Neural progenitor cell (in vitro differentiated cells): ENCODE data around the gene MGST2. TPM values are rescaled to one million over a fixed set of nuclear protein-coding genes. Genes with fewer than 3 reads are reported as not detected.

Source experiments
- DNase-seq: peaks from one replicate; pipeline ENCODE4 v3.0.0-alpha.2; 2016; ENCODE audit warnings: low spot score
- H2AFZ ChIP-seq: fragments of 200-600 bp; sonication (generic); replicated peaks from 2 replicates; pipeline ENCODE4 v1.6.1; 2016; ENCODE audit warnings: antibody characterized with exemption
- H3F3A ChIP-seq: fragments of 200-600 bp; sonication (generic); 2 replicates; pipeline ENCODE4 v1.6.1; 2016; ENCODE audit warnings: antibody characterized with exemption, low read depth
- H3K27ac ChIP-seq: fragments of 200-600 bp; sonication (generic); 2 replicates; pipeline ENCODE4 v1.5.1; 2016; ENCODE audit warnings: mild to moderate bottlenecking
- H3K27me3 ChIP-seq: fragments of 200-600 bp; sonication (generic); 2 replicates; pipeline ENCODE4 v1.6.1; 2016; ENCODE audit warnings: mild to moderate bottlenecking, moderate library complexity
- H3K36me3 ChIP-seq: fragments of 200-600 bp; sonication (generic); 2 replicates; pipeline ENCODE4 v1.5.1; 2016
- H3K4me1 ChIP-seq: fragments of 200-600 bp; sonication (generic); 2 replicates; pipeline ENCODE4 v1.6.1; 2016; ENCODE audit warnings: mixed run types
- H3K4me2 ChIP-seq: fragments of 200-600 bp; sonication (generic); 2 replicates; pipeline ENCODE4 v1.6.1; 2016
- H3K4me3 ChIP-seq: fragments of 200-600 bp; sonication (generic); 2 replicates; pipeline ENCODE4 v1.5.1; 2016
- H3K79me2 ChIP-seq: fragments of 200-600 bp; sonication (generic); 2 replicates; pipeline ENCODE4 v1.6.1; 2016; ENCODE audit warnings: low read depth
- H3K9ac ChIP-seq: fragments of 200-600 bp; sonication (generic); 2 replicates; pipeline ENCODE4 v1.6.1; 2016
- H3K9me3 ChIP-seq: fragments of 200-600 bp; sonication (generic); 2 replicates; pipeline ENCODE4 v1.5.1; 2016; ENCODE audit warnings: low read depth
- H4K20me1 ChIP-seq: fragments of 200-600 bp; sonication (generic); 2 replicates; pipeline ENCODE4 v1.6.1; 2016; ENCODE audit warnings: low read depth
- H3K27ac Mint-ChIP-seq: 3 replicates; pipeline ENCODE4 v1.8.0; 2021; ENCODE audit warnings: mixed read lengths
- H3K27me3 Mint-ChIP-seq: 2 replicates; pipeline ENCODE4 v1.8.0; 2022; ENCODE audit warnings: low read depth, mild to moderate bottlenecking, inconsistent platforms, moderate library complexity, mixed read lengths; ENCODE audit not compliant: insufficient read depth
- H3K36me3 Mint-ChIP-seq: 3 replicates; pipeline ENCODE4 v1.8.0; 2021; ENCODE audit warnings: mixed read lengths
- H3K4me1 Mint-ChIP-seq: 3 replicates; pipeline ENCODE4 v1.8.0; 2021; ENCODE audit warnings: mixed read lengths
- H3K4me3 Mint-ChIP-seq: 3 replicates; pipeline ENCODE4 v1.8.0; 2021; ENCODE audit warnings: mild to moderate bottlenecking, moderate library complexity, mixed read lengths
- H3K9me3 Mint-ChIP-seq: 3 replicates; pipeline ENCODE4 v1.8.0; 2020; ENCODE audit warnings: mixed read lengths
- EZH2 ChIP-seq: fragments of 200-600 bp; sonication (generic); IDR thresholded peaks from 2 replicates; pipeline ENCODE4 v1.6.1; 2017; ENCODE audit warnings: antibody characterized with exemption, mild to moderate bottlenecking, moderate library complexity
- EZH2phosphoT487 ChIP-seq: fragments of 200-600 bp; sonication (generic); IDR thresholded peaks from 2 replicates; pipeline ENCODE4 v1.6.1; 2017; ENCODE audit warnings: antibody characterized with exemption
- total RNA-seq: library from RNA; depleted of rRNA; stranded (reverse); fragments of >200 nt; gene quantifications from 2 replicates; pipeline ENCODE4 v1.2.3, GENCODE V29; 2015; ENCODE audit warnings: low replicate concordance
- TF ChIP-seq, protein P1 (sequence below): fragments of 200-600 bp; sonication (generic); IDR thresholded peaks from 2 replicates; pipeline ENCODE4 v1.5.1; 2017; ENCODE audit warnings: antibody characterized with exemption, mild to moderate bottlenecking

Gene MGST2
- total RNA-seq, 1 donor from 2014 or later: 4.4 TPM

GRCh38 chr4:139647184-139647583, 18.4 kb upstream of the MGST2 start:
- TF ChIP-seq EZH2 (no peak), EZH2phosphoT487 (no peak)
- TF ChIP-seq, protein P1, sequence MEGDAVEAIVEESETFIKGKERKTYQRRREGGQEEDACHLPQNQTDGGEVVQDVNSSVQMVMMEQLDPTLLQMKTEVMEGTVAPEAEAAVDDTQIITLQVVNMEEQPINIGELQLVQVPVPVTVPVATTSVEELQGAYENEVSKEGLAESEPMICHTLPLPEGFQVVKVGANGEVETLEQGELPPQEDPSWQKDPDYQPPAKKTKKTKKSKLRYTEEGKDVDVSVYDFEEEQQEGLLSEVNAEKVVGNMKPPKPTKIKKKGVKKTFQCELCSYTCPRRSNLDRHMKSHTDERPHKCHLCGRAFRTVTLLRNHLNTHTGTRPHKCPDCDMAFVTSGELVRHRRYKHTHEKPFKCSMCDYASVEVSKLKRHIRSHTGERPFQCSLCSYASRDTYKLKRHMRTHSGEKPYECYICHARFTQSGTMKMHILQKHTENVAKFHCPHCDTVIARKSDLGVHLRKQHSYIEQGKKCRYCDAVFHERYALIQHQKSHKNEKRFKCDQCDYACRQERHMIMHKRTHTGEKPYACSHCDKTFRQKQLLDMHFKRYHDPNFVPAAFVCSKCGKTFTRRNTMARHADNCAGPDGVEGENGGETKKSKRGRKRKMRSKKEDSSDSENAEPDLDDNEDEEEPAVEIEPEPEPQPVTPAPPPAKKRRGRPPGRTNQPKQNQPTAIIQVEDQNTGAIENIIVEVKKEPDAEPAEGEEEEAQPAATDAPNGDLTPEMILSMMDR: no peak
- Histone ChIP-seq H3K36me3 (no peaks in the 10 kb centered on the region), H4K20me1 (no peaks in the 10 kb centered on the region), H3F3A (no peaks in the 10 kb centered on the region), H3K4me2 (no peak overlapping the region), H3K27ac (no peak overlapping the region), H3K9ac (no peak overlapping the region), H3K79me2 (no peaks in the 10 kb centered on the region), H2AFZ (no peak overlapping the region), H3K4me3 (no peak overlapping the region), H3K27me3 (no peaks in the 10 kb centered on the region), H3K9me3 (no peaks in the 10 kb centered on the region), H3K4me1 (peaks cover 4% of the 10 kb centered on the region)
- no peak overlapping the region for H3K27ac Mint-ChIP-seq
- H3K27me3 Mint-ChIP-seq: no peaks in the 10 kb centered on the region
- no peaks in the 10 kb centered on the region for H3K9me3 Mint-ChIP-seq
- H3K4me1 Mint-ChIP-seq: peaks cover 8% of the 10 kb centered on the region
- no peaks in the 10 kb centered on the region for H3K36me3 Mint-ChIP-seq
- no peak overlapping the region for H3K4me3 Mint-ChIP-seq
- DNase-seq: no peak

- H3K27ac Mint-ChIP-seq: no peak overlapping the region
These were observed 17.7 kb upstream of the MGST2 start for GRCh38 chr4:139647952-139648351.

DNA sequence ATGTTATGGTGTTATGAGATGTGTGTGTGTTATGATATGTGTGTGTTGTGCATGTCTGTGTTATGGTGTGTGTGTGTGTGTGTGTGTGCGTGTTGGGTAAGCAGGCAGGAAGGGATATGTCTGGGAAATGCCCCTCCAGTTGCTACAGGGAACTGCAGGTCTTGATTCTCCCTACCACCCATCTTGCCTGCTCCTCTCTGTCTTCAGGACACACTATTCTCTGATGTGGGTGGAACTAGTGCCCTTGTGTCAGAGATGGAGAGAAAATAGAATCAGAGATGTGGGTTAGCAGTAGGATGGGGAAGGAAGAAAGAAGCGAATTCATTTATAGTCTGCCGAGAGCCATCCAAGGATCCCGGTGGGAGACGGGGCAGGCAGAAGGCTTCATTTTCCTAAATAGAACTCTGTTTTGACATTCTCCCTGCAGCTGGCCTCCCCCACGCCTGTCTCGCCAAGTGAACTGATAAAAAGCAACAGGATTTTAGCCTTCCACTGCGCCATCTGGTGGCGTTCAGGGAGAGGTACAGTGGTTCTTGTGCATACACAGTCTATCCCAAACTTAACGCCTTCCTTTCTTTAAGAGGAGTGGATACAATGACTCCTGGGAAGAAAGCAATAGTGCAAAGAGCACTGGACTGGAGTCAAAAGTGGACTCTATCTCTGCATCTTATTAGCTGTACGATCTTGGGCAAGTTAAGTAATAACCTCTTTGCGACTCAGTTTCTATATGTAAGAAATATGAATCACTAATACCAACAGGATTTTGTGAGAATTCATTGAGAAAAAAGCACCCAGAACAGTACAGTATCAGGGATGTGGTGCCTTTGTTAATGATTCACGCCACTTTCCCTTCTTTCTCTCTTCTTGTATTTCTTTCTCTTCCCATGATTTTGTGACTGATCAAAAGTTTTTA, 14.1 kb upstream of the MGST2 start:
- Mint-ChIP-seq H3K36me3 (no peaks in the 10 kb centered on the region), H3K27ac (peak overlapping the region; percentile 1), H3K4me3 (no peak overlapping the region), H3K9me3 (no peaks in the 10 kb centered on the region), H3K27me3 (peaks cover 8% of the 10 kb centered on the region), H3K4me1 (peaks cover 19% of the 10 kb centered on the region)
- no peaks in the 10 kb centered on the region for H3K27me3 ChIP-seq
- H3K4me2 ChIP-seq: peak overlapping the region; percentile 25
- H3K9me3 ChIP-seq: no peaks in the 10 kb centered on the region
- H3F3A ChIP-seq: no peaks in the 10 kb centered on the region
- H3K36me3 ChIP-seq: no peaks in the 10 kb centered on the region
- peak; percentile 79 for DNase-seq
- H3K27ac ChIP-seq: no peak overlapping the region
- no peaks in the 10 kb centered on the region for H4K20me1 ChIP-seq
- H3K79me2 ChIP-seq: no peaks in the 10 kb centered on the region
- peak overlapping the region; percentile 85 for H2AFZ ChIP-seq
- H3K4me1 ChIP-seq: peaks cover 4% of the 10 kb centered on the region
- no peak overlapping the region for H3K4me3 ChIP-seq
- H3K9ac ChIP-seq: no peak overlapping the region
- TF ChIP-seq EZH2: no peak
- TF ChIP-seq, protein P1: peak; percentile 95

More at GRCh38 chr4:139647952-139648351, 17.7 kb upstream of the MGST2 start:
- H3K4me1 Mint-ChIP-seq: peaks cover 8% of the 10 kb centered on the region
- H3K27ac ChIP-seq: no peak overlapping the region
- H3K27me3 ChIP-seq: no peaks in the 10 kb centered on the region
- no peaks in the 10 kb centered on the region for H3K9me3 Mint-ChIP-seq
- no peaks in the 10 kb centered on the region for H4K20me1 ChIP-seq
- H3K4me3 ChIP-seq: no peak overlapping the region
- H3K9ac ChIP-seq: no peak overlapping the region
- H3K4me2 ChIP-seq: no peak overlapping the region
- H3K79me2 ChIP-seq: no peaks in the 10 kb centered on the region
- no peaks in the 10 kb centered on the region for H3K36me3 Mint-ChIP-seq
- no peaks in the 10 kb centered on the region for H3K36me3 ChIP-seq
- peaks cover 2% of the 10 kb centered on the region for H3K27me3 Mint-ChIP-seq
- no peak overlapping the region for H3K4me3 Mint-ChIP-seq
- no peaks in the 10 kb centered on the region for H3F3A ChIP-seq
- peaks cover 4% of the 10 kb centered on the region for H3K4me1 ChIP-seq
- no peaks in the 10 kb centered on the region for H3K9me3 ChIP-seq
- DNase-seq: no peak
- H2AFZ ChIP-seq: no peak overlapping the region
- no peak for TF ChIP-seq EZH2phosphoT487
- TF ChIP-seq, protein P1: no peak
- no peak for TF ChIP-seq EZH2
